ENCODE results near the gene ANXA2R.

- TF ChIP-seq, protein P1, sequence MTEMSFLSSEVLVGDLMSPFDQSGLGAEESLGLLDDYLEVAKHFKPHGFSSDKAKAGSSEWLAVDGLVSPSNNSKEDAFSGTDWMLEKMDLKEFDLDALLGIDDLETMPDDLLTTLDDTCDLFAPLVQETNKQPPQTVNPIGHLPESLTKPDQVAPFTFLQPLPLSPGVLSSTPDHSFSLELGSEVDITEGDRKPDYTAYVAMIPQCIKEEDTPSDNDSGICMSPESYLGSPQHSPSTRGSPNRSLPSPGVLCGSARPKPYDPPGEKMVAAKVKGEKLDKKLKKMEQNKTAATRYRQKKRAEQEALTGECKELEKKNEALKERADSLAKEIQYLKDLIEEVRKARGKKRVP (CRISPR knock-in tag; IDR thresholded peaks at IDR 0.05): no peak
- no peak for TF ChIP-seq ZNF296 (CRISPR knock-in tag; conservative IDR thresholded peaks at IDR 0.05)
- no peak for TF ChIP-seq POLR2AphosphoS2 (IDR thresholded peaks at IDR 0.05; ENCODE audit: low read depth, low read length)
- TF ChIP-seq, protein P2, sequence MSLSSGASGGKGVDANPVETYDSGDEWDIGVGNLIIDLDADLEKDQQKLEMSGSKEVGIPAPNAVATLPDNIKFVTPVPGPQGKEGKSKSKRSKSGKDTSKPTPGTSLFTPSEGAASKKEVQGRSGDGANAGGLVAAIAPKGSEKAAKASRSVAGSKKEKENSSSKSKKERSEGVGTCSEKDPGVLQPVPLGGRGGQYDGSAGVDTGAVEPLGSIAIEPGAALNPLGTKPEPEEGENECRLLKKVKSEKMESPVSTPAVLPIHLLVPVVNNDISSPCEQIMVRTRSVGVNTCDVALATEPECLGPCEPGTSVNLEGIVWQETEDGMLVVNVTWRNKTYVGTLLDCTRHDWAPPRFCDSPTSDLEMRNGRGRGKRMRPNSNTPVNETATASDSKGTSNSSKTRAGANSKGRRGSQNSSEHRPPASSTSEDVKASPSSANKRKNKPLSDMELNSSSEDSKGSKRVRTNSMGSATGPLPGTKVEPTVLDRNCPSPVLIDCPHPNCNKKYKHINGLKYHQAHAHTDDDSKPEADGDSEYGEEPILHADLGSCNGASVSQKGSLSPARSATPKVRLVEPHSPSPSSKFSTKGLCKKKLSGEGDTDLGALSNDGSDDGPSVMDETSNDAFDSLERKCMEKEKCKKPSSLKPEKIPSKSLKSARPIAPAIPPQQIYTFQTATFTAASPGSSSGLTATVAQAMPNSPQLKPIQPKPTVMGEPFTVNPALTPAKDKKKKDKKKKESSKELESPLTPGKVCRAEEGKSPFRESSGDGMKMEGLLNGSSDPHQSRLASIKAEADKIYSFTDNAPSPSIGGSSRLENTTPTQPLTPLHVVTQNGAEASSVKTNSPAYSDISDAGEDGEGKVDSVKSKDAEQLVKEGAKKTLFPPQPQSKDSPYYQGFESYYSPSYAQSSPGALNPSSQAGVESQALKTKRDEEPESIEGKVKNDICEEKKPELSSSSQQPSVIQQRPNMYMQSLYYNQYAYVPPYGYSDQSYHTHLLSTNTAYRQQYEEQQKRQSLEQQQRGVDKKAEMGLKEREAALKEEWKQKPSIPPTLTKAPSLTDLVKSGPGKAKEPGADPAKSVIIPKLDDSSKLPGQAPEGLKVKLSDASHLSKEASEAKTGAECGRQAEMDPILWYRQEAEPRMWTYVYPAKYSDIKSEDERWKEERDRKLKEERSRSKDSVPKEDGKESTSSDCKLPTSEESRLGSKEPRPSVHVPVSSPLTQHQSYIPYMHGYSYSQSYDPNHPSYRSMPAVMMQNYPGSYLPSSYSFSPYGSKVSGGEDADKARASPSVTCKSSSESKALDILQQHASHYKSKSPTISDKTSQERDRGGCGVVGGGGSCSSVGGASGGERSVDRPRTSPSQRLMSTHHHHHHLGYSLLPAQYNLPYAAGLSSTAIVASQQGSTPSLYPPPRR (CRISPR knock-in tag; IDR thresholded peaks at IDR 0.05; ENCODE audit: borderline replicate concordance): no peak
- no peak for TF ChIP-seq MXD3 (CRISPR knock-in tag; IDR thresholded peaks at IDR 0.05)
- TF ChIP-seq ZNF572 (CRISPR knock-in tag; IDR thresholded peaks at IDR 0.05): no peak
Observed at GRCh38 chr5:43075319-43076293, 35.5 kb upstream of the ANXA2R start.
